HG03342 (cell line): ENCODE results near the gene DBNDD2.

Source experiments
- ATAC-seq: cut with Tn5 transposase; IDR thresholded peaks from one replicate; pipeline ENCODE4 v1.9.1; 2021; ENCODE audit warnings: mild to moderate bottlenecking, moderate library complexity; ENCODE audit not compliant: unreplicated experiment

The DBNDD2 gene

DNA sequence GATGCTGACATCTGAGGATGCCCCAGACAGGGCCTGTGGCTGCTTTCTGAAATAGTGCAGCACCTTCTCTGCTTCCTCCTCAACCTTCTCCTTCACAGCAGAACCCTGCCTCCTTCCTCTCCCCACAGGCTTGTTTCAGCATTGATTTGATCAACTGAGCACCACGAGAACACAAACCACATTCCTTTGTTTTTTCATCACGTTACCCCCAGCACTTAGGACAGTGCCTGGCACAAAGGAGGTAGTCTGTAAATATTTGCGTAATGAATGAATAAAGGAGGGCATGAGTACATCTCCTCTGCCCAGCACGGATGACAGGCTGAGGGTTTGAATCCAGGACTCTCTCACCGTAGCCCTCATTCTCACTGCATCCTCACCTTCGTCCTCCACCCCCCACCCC lies 40.2 kb downstream of the DBNDD2 start:
- no peak for ATAC-seq

- ATAC-seq: no peak
These were observed 41.4 kb downstream of the DBNDD2 start for GRCh38 chr20:45449528-45449927.

- ATAC-seq: no peak
These were observed 42.2 kb downstream of the DBNDD2 start for GRCh38 chr20:45450097-45450818.

- no peak for ATAC-seq
These were observed 44.1 kb downstream of the DBNDD2 start for GRCh38 chr20:45452238-45452637.

- ATAC-seq: no peak
These were observed 44.9 kb downstream of the DBNDD2 start for GRCh38 chr20:45452772-45453691.

- no peak for ATAC-seq
These were observed 48.5 kb downstream of the DBNDD2 start for GRCh38 chr20:45456632-45457031.

- ATAC-seq: no peak
These were observed 51.5 kb downstream of the DBNDD2 start for GRCh38 chr20:45459606-45460005.
